Measurements from ENCODE around the gene ZNRD2.

The ZNRD2 gene

GRCh38 chr11:65569164-65569972 lies 909 bp upstream of the ZNRD2 start:
- no peak for TF ChIP-seq RAD21 (IDR thresholded peaks at IDR 0.05; ENCODE audit: low read depth)
- TF ChIP-seq ZBTB7A (IDR thresholded peaks at IDR 0.05; ENCODE audit: low read depth), result no peak
- no peak for TF ChIP-seq TCF12 (IDR thresholded peaks at IDR 0.05; ENCODE audit: low read depth)
- TF ChIP-seq YY1 (IDR thresholded peaks at IDR 0.05; ENCODE audit: low read depth), result no peak
- no peak for TF ChIP-seq USF1 (IDR thresholded peaks at IDR 0.05)
- no peak for TF ChIP-seq CREB1 (IDR thresholded peaks at IDR 0.05; ENCODE audit: low read depth)
- no peak for TF ChIP-seq TEAD4 (IDR thresholded peaks at IDR 0.05)
- no peak for TF ChIP-seq EGR1 (IDR thresholded peaks at IDR 0.05)
- TF ChIP-seq REST (IDR thresholded peaks at IDR 0.05; ENCODE audit: low read depth), result no peak
- TF ChIP-seq NFIC (IDR thresholded peaks at IDR 0.05), result no peak
- no peak for TF ChIP-seq MAX (IDR thresholded peaks at IDR 0.05)
- no peak for TF ChIP-seq TAF1 (IDR thresholded peaks at IDR 0.05; ENCODE audit: low read depth)
- no peak for TF ChIP-seq CEBPB (IDR thresholded peaks at IDR 0.05)
- no peak for TF ChIP-seq FOXM1 (IDR thresholded peaks at IDR 0.05; ENCODE audit: borderline replicate concordance, low read depth)

GRCh38 chr11:65571420-65571819 lies 1.1 kb downstream of the ZNRD2 start:
- TF ChIP-seq TAF1 (IDR thresholded peaks at IDR 0.05; ENCODE audit: low read depth) (no peak), EP300 (IDR thresholded peaks at IDR 0.05; ENCODE audit: borderline replicate concordance) (no peak)

- TF ChIP-seq USF1 (IDR thresholded peaks at IDR 0.05), result no peak
- no peak for TF ChIP-seq EP300 (IDR thresholded peaks at IDR 0.05; ENCODE audit: borderline replicate concordance)
- no peak for TF ChIP-seq ZBTB7A (IDR thresholded peaks at IDR 0.05; ENCODE audit: low read depth)
- no peak for TF ChIP-seq FOXM1 (IDR thresholded peaks at IDR 0.05; ENCODE audit: borderline replicate concordance, low read depth)
- TF ChIP-seq EGR1 (IDR thresholded peaks at IDR 0.05), result no peak
- no peak for TF ChIP-seq TEAD4 (IDR thresholded peaks at IDR 0.05)
- no peak for TF ChIP-seq NFIC (IDR thresholded peaks at IDR 0.05)
- TF ChIP-seq MAX (IDR thresholded peaks at IDR 0.05), result no peak
- 0 out of 2 replicates have a peak, but pooled peaks have one; percentile 17 for TF ChIP-seq TAF1 (IDR thresholded peaks at IDR 0.05; ENCODE audit: low read depth)
- no peak for TF ChIP-seq TCF12 (IDR thresholded peaks at IDR 0.05; ENCODE audit: low read depth)
- no peak for TF ChIP-seq REST (IDR thresholded peaks at IDR 0.05; ENCODE audit: low read depth)
- TF ChIP-seq CEBPB (IDR thresholded peaks at IDR 0.05), result no peak
- TF ChIP-seq YY1 (IDR thresholded peaks at IDR 0.05; ENCODE audit: low read depth), result no peak
- no peak for TF ChIP-seq CREB1 (IDR thresholded peaks at IDR 0.05; ENCODE audit: low read depth)
- peak; percentile 54 for TF ChIP-seq RAD21 (IDR thresholded peaks at IDR 0.05; ENCODE audit: low read depth)
These were observed 1.7 kb downstream of the ZNRD2 start for GRCh38 chr11:65571940-65572339.

- TF ChIP-seq CREB1 (IDR thresholded peaks at IDR 0.05; ENCODE audit: low read depth), result no peak
- TF ChIP-seq MAX (IDR thresholded peaks at IDR 0.05), result peak; percentile 19; the same call in 1 of the 2 replicates
- 0 out of 2 replicates have a peak, but pooled peaks have one; percentile 10 for TF ChIP-seq NFIC (IDR thresholded peaks at IDR 0.05)
These were observed 2.2 kb downstream of the ZNRD2 start, which contains the start of gene FAM89B for GRCh38 chr11:65572356-65573051. Gene FAM89B, plus strand, starts transcription at chr11:65572538. Its CDS starts 132 bp downstream, at chr11:65572670.

GRCh38 chr11:65573391-65574079 lies 3.3 kb downstream of the ZNRD2 start:
- TF ChIP-seq TAF1 (IDR thresholded peaks at IDR 0.05; ENCODE audit: low read depth), result no peak
- no peak for TF ChIP-seq CREB1 (IDR thresholded peaks at IDR 0.05; ENCODE audit: low read depth)
- TF ChIP-seq USF1 (IDR thresholded peaks at IDR 0.05), result no peak
- TF ChIP-seq CEBPB (IDR thresholded peaks at IDR 0.05), result no peak
- TF ChIP-seq EP300 (IDR thresholded peaks at IDR 0.05; ENCODE audit: borderline replicate concordance), result no peak
- TF ChIP-seq RAD21 (IDR thresholded peaks at IDR 0.05; ENCODE audit: low read depth), result no peak
- TF ChIP-seq FOXM1 (IDR thresholded peaks at IDR 0.05; ENCODE audit: borderline replicate concordance, low read depth), result no peak
- TF ChIP-seq EGR1 (IDR thresholded peaks at IDR 0.05), result no peak
- no peak for TF ChIP-seq TEAD4 (IDR thresholded peaks at IDR 0.05)
- TF ChIP-seq NFIC (IDR thresholded peaks at IDR 0.05), result no peak
- TF ChIP-seq TCF12 (IDR thresholded peaks at IDR 0.05; ENCODE audit: low read depth), result no peak
- no peak for TF ChIP-seq YY1 (IDR thresholded peaks at IDR 0.05; ENCODE audit: low read depth)
